ENCODE data around the gene RFESD.
"Not testable (repeated sequence)": the region's sequence is repeated elsewhere in the genome, so short reads cannot be mapped to it uniquely, and the experiment has no call there.

The RFESD gene

DNA sequence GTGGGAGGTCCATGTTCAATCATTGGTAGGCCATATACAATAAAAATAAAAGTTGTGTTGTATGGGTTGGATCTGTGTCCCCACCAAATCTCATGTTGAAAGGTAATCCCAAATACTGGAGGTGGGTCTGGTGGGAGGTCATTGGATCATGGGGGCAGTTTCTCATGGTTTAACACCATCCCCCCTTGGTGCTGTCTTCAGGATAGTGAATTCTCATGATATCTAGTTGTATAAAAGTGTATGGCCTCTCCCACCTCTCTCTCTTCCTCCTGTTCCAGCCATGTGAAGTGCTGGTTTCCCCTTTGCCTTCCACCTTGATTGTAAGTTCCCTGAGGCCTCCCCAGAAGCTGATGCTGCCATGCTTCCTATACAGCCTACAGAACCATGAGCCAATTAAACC, 21.1 kb downstream of the RFESD start:
- no peak for FAIRE-seq

DNA sequence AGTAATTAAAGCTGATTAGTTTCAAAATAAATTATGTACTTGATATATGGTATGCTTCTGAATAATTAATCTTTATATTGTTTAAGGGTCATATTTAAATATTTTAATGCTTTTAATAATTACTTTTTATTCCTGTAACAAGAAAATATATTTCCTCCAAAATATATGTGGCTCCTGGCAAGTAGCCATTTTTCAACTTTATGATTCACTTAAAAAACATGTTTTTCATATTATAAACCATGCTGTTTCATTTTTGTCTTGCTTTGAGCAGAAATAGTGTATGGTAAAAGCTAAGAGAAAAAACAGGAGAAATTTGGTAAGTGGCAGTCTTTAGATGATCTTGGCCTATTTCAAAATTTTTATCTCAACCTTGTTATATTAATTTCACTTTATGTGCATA, 21.6 kb downstream of the RFESD start:
- FAIRE-seq, result no peak

DNA sequence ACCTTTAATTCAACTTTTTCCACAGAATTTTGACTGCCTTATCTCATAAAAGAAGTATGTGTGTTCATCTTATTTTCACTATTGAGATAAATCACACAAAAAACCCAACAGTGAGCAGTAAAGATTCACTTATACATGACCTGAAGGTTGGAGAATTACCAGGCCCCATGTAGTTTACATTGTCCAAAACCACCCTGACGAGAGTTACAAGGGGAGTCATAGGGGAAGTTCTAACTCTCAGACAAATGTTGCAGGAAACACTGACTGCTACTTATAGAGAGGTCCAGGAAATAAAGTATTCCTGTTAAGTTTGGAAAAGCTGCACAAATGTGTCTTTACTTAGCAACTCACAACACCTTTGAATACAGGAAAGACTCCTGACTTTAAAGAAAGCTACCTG, 22.2 kb downstream of the RFESD start:
- no peak for FAIRE-seq

DNA sequence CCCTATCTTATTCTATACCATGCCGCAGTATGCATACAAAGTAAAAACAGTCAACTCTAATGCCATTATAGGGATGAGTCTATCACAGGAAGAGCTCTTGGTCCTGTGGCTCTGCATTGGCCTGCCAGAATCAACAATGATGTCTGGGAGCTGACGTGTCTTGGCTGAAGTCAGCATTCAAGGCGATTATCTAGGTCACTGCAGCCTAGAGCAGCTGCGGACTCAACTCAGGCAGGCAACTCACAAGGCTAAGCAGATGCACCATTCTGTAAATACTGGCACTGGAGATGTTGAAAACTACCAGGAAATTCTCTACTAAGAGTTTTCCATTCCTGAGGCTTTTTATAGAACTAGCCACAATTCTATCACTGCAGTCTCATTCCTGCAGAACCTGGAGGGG, 23.0 kb downstream of the RFESD start:
- no peak for FAIRE-seq

DNA sequence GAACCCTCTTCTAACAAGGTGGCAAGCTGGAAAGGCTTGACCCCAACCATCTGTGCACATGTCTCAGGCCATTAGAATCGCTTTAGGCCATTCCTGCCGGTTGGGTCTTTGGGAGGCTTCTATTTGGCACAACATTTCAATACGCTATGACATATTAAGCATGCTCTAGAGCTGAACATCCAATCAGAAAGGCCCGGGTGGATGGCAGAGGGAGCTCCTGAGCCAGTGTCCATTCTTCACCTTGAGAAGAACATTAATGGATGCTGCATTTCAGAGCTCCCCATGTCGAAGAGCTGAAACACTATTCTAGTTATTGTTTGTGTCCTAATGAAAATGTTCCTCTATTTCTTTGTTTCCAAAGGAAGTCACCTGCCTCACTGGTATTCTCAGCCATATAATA, 23.4 kb downstream of the RFESD start:
- no peak for FAIRE-seq

DNA sequence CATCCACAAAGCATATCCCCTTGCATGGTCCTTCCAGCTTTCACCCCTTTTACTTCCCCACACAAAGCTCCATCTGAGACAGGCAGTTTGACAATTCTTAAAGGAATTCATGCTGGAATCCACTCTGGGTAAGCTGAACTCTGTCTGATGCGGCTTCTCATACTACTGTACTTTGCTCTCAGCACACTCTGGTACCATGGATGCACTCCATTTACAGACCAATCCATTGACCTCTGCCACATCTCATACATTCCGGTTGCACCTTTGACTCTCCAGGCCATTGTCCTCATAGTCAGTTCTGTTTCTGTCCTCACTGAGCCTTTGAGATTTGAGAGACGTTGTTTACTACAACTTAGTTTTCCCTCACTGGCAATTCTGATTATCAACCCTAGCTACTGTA, 24.0 kb downstream of the RFESD start:
- no peak for FAIRE-seq

DNA sequence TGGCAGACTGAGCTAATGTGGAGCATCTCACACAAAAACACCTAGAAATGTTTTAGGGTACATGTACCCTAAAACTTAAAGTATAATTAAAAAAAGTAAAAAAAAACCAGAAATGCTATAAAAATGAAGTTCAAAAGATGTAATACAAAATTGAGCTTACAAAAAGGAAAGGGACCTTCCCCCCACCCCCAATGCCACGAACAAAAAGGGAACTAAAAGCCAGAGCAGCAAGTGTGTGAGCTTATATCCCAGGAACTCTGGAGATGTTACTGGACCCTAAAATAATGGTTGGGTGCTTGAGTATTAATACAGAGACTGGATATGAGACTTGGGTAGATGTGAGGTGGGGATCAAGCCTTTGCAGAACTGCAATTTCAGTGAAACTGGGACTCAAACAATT, 25.2 kb downstream of the RFESD start:
- FAIRE-seq, result no peak

DNA sequence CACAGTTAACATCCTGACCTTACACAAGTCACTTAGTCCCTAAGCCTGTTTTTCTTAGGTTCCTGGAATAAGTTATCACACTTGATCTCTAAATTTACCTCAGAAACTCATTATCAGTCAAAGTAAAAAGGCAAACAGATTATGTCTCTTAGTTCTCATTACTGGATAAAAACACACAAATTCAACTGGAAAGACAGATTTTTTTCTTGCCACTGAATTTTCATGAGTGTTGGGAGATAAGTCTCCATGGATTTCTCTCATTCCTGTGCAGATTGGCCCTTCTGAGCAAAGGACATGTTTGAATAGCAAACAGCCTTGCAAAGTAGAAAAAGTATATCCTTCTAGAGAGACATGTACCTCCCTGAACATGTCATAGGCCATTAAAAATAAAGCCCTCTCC, 26.1 kb downstream of the RFESD start:
- no peak for FAIRE-seq

DNA sequence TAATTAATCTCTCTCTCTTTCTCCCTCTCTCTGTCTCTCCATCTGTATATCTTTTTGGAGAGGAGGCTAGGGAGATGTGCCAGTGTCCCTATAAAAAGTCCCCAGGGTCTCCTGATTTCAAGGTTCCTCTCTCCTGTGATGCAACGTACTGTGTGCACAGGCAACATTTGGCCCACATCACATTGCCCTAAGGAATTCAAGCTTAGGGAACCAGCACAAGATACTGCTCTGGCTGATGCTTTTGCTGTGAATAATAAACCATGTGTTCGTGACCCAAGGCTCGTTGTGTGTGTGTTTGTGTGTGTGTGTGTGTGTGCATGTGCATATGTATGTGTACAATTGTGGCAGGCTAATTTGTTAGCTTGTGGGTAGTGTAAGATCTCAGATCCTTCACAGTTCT, 26.5 kb downstream of the RFESD start:
- FAIRE-seq, result no peak

DNA sequence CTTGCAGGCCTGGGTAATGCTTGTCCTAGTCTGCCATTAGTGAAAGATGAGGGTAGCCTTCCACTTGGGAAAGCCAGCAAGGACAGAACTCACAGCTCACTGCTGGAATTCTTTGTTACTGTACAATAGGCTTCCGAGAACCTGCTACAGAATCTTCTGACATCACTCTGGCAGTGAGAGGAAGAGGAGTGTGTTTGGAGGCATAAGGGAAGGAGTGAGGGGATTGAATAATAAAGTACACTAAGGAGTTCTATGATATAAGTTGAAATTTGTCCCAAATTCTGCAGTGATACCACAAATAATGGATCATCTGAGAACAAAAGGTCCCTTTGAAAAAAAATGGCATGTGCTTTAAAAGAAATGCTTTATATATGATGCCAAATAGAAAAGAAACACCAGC, 36.3 kb downstream of the RFESD start, which contains the start of gene SPATA9:
SPATA9 (minus strand) TSS at position 101 of the 400 bp plus-strand sequence. CDS start 137 bp downstream, outside the sequence.
- FAIRE-seq, result no peak

DNA sequence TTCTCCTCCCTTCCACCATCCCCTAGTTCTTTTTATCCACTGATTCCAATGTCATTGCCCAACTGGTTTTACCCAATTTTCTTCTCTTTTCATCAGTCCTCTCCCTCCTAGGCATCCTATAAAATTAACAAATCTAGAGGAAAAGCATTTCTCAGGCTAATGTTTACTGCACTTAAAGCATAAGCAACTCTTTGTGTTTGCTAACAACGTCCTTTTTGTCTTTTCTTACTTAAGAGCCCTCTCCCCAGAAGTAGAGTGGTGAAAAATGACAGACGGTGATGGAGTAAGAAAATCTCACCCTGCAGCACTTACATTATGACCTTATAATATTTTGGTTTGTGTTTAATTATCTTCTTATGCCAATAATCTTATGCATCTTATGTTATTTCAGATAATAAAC, 37.8 kb downstream of the RFESD start:
- no peak for FAIRE-seq

DNA sequence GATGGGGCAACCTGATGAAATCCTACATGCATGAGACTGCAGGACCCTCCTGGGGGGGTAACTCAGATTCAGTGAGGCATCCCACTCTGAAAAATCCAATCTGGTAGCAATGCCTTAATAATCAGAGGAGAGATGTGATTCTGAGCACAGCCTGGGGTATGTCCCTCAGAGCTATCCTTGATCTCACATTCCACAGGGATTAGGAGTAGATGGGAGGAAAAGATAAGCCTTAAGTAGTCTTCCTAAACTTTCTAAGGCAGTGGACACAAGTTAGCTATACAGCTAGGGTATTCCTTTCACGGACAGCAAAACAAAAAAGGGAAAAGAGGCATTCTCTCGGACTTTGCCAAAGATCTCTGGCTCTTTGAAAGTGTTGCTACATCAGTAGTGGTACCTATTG, 40.1 kb downstream of the RFESD start:
- FAIRE-seq, result no peak

DNA sequence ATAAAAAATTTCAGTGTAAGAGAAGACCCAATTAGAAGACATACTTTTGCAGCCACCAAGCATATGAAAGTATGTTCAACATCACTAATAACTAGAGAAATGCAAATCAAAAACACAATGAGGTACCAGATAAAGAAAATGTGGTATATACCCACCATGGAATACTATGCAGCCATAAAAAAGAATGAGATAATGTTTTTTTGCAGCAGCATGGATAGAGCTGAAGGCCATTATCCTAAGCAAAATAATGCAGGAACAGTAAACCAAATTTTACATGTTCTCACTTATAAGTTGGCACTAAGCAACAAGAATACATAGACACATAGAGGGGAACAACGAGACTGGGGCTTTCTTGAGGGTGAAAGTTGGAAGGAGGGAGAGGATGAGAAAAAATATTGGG, 43.1 kb downstream of the RFESD start:
- no peak for FAIRE-seq

DNA sequence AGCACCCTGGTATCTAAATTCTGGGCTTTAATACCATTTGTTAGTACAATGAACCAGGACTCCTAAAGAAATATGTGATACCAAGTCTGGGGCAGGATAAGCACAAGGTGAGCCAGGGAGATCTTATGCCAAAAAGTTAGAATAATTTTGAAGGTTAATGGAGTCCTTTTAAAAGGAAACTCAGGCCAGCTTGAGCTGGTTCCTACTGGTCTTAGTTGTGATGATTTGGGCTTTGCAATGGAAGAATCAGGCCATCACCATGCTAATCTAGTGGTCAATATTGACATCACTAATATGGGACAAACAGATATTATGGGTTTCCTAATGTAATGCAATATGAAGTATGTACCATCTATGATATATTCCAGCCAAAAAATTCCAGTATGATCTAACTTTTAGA, 43.8 kb downstream of the RFESD start:
- FAIRE-seq, result no peak

DNA sequence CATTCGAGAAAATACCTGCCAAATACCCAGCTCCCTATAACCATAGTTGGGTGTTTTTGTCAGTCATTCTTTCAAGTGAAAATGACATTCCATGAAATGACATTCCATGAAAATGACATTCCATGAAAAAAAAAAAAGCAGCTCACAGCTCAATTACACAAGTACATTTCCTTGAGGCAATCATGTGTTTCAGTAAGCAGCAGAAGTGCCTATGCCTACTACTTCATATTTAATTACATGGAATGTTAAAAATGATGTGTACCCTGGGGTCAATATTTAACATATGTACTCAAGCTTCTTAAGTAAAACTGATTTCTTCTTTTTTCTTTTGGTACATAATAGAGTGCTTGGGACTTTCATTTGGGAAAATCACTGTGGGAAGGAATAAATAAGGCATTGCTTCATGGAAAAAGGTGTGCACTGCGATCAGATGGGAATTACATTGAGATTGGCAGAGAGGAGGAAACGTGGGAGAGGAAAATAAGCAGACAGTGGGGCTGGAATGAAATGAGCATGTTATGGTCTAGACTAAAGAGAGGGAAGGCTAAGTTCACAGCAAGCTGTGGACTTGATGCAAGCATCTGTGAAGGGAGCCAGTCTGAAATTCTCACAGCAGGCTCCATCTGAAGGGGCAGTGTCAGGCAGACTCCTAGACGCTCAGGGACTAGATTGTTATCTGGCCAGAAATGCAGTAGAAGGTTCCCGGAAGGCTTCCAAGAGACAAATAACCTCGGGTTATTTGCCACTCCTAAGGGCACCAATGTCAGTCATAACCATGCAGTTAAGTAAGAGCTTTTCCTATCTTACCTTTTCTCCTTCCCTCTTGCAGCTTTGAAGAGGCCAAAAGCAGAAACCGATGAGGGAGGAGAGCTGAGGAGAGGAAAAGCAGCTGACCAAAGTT, 51.5 kb downstream of the RFESD start:
- FAIRE-seq, result no peak

DNA sequence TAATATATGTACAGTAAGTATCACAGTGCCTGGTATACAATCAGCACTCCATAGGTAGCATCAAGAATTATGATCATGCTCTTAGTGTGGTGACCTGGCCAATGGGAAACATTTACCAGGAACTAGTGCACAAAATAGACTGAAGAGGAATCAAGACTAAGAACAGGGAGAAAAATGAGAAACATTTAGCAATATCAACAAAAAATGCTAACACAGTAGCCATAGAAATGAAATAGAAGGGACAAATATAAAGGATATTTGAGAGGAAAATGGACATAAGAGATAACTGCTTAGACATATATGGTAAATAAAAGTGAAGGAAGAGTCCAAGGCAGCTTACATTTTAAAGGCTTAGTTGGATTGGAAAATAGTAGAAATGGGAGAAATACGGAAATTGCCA, 52.8 kb downstream of the RFESD start:
- no peak for FAIRE-seq

DNA sequence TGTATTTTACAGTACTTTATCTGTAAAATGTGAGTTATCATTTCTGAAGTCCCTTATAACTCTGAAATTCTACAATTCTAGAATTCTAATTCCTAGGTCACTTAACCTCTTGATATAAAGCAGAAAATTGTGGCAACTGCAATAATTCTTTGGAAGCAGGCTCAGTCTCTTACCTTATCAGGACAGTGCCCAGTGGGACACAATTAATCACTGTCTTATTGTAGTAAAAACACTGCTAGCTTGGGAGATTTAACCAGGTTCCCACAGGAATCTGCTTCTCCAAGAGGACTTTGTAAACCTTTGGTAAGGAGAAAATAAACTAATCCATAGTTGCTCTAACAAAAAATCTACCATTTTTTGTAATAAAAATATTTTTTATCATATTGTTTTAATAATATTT, 54.5 kb downstream of the RFESD start:
- no peak for FAIRE-seq

DNA sequence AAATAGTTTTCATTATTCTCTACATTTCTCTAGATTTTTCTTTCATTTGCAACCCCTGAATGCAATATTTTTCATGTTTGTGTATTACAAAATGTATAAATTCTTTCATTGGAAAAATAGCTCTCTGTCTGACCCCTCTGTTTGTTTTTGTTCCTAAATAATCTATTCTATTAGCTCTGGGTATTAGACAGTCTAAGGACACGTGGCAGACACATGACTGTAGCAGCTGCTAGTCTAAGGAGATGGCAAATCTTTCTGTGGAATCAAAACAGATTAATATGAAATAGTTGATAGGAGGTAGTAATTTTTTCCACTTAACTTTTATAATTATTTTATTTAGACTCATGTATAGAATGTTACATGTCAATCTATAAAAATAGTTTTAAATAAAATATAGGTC, 57.6 kb downstream of the RFESD start:
- FAIRE-seq, result no peak

DNA sequence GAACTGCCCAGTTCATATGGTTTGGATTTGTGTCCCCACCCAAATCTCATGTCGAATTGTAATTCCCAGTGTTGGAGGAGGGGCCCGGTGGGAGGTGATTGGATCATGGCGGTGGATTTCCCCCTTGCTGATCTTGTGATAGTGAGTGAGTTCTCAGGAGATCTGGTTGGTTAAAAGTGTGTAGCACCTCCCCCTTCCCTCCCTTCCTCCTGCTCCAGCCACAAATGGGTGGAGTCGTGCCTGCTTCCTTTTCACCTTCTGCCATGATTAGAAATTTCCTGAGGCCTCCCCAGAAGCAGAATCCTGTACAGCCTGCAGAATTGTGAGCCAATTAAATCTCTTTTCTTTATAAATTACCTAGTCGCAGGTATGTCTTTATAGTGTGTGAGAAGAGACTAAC, 59.6 kb downstream of the RFESD start:
- not testable (repeated sequence) for FAIRE-seq

DNA sequence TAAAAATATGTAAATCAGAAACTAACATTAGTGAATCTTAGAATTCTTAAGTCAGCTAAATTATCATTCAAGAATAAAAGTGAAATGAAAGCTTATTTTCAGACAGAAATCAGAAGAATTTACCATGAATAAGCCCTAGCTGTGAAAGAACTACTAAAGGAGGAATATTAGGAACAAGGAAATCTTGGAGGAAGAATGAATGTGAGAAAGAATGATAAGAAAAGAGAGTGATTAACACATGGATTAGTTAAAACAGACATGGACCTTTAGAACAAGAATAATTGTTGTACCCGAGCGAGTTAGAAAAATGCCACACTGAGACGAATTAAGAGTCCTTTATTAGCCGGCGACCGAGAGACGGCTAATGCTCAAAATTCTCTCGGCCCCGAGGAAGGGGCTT, 60.5 kb downstream of the RFESD start:
- FAIRE-seq, result no peak
